Stimulated activated CD4-positive, alpha-beta T cell treated with anti-CD3 and anti-CD28 coated beads, TNF-alpha, amount 100 ng/mL, for 4 hours (primary cell): Measurements from ENCODE around the gene TSTD2.

Source experiments
- DNase-seq, 3 experiments: peaks; one replicate each; pipeline ENCODE4 v3.0.0-alpha.2; 2020; ENCODE audit warnings: low read depth in 3 of 3

Gene TSTD2

GRCh38 chr9:97563458-97564135, 69.6 kb downstream of the TSTD2 start:
- DNase-seq, result no peak

- no peak for DNase-seq
Measured at GRCh38 chr9:97562542-97562941, 70.6 kb downstream of the TSTD2 start.

GRCh38 chr9:97561501-97561900, 71.7 kb downstream of the TSTD2 start:
- no peak for DNase-seq

GRCh38 chr9:97560851-97561250, 72.3 kb downstream of the TSTD2 start:
- no peak for DNase-seq

- DNase-seq, result no peak
Measured at GRCh38 chr9:97560154-97560553, 73.0 kb downstream of the TSTD2 start.

- no peak for DNase-seq
Measured at GRCh38 chr9:97559111-97559514, 74.1 kb downstream of the TSTD2 start.

- no peak for DNase-seq
Measured at GRCh38 chr9:97558701-97559101, 74.5 kb downstream of the TSTD2 start.

GRCh38 chr9:97557606-97558095, 75.5 kb downstream of the TSTD2 start:
- no peak for DNase-seq

GRCh38 chr9:97556721-97557605, 76.2 kb downstream of the TSTD2 start:
- DNase-seq, result no peak

- no peak for DNase-seq
Measured at GRCh38 chr9:97556036-97556720, 77.0 kb downstream of the TSTD2 start.

GRCh38 chr9:97555164-97555563, 78.0 kb downstream of the TSTD2 start:
- no peak for DNase-seq

- no peak for DNase-seq
Measured at GRCh38 chr9:97554566-97555075, 78.5 kb downstream of the TSTD2 start.

GRCh38 chr9:97553841-97554240, 79.3 kb downstream of the TSTD2 start:
- no peak for DNase-seq

- no peak for DNase-seq
Measured at GRCh38 chr9:97553141-97553540, 80.0 kb downstream of the TSTD2 start.

GRCh38 chr9:97551308-97551707, 81.9 kb downstream of the TSTD2 start:
- DNase-seq, result no peak

GRCh38 chr9:97550386-97550785, 82.8 kb downstream of the TSTD2 start:
- no peak for DNase-seq
